SW 1271 (cell line): Measurements from ENCODE around the gene VSTM4.

Experiments
- DNase-seq, 2 experiments: peaks; one replicate each; lab custom pipeline; 2025; lab: John Stamatoyannopoulos, UW

Gene VSTM4

DNA sequence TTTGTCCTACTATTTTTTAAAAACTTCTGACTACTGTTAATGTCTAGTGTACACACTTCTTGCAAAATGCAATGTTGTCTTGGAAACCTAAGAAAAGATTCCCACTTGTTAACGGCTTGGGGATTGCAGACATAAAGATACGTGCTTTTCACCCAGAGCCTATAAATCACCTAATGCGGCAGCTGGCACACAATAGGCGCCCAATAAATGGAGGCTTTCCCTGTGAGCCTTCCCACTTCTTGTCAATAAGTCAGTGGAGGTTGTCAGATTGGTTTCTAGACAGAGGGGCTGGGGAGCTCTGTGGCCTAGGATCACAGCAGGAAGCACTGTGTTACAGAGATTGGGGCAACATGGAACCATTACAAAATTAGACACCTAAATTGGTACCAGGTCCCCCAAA, 74.7 kb downstream of the VSTM4 start:
- DNase-seq: no peak

DNA sequence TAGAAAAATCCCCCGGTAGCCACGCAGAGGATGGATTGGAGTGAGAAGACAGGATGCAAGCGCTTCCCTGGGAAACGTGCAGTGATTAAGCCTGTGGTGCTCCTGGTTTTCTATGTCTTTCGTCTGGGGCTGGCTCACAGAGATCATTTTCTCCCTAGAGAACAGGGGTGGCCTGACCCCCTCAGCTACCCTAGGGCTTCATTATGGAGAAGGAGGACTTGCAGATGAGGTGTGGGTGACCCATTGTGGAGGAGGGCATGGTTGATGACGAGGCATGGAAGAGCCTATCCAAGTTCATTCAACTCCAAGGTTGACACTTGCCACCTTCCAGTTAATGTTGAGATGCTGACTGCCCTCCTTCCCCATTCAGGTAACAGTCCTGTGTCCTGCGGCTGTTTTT, 75.9 kb downstream of the VSTM4 start:
- no peak for DNase-seq

DNA sequence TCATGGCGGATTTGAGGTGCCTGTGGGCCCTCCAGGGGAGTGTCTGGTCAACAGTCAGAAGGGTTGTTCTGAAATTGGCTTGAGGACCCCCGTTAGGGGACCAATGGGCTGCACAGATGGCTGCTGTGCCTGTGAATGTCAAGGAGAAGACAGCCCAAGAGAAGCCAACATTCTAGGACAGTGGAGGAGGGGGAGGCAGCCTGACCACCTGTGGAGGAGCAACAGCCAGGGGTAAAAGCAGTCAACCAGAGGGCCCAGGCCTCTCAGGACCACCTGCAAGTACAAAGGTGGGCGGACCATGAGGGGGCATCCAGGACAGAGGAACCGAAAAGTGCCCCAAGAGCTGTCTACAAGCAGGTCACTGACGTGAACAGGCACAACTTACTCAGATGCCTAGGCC, 76.6 kb downstream of the VSTM4 start:
- no peak for DNase-seq

DNA sequence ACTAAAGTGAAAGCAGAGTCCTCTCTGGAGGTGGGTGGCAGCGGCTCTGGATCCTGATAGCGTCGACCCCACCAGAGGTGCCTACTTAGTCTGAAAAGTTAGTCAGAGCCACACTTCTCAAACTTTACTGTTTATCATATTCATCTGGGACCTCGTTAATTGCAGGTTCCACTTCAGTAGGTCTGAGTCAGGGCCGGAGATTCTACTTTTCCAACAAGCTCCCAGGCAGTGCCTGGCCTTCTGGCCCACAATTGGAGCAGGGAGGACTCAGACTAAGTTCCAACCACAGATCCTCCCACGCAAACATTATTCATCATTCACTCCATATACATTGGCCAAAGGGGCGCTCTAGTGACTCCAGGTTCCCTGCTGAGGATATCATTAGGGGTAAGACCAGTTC, 78.1 kb downstream of the VSTM4 start:
- DNase-seq: no peak

DNA sequence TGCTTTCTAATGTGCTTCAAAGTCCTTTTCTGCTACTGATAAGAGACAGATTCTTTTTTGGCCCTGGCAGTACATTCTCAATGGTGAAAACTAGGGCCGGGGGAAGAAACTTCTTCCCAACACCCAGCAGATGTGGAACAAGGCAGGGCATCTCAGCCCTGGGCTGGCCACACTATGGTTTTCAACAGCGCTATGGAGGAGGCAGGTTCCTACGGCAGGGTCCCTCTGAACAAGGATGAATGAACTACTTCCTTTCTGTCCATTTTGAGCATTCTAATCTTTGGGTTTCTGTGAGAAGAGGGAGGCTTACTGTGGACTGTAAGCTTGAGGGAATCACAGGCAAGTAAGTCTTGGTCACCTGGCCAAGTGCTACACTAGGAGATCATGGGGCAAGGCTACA, 78.7 kb downstream of the VSTM4 start:
- no peak for DNase-seq

DNA sequence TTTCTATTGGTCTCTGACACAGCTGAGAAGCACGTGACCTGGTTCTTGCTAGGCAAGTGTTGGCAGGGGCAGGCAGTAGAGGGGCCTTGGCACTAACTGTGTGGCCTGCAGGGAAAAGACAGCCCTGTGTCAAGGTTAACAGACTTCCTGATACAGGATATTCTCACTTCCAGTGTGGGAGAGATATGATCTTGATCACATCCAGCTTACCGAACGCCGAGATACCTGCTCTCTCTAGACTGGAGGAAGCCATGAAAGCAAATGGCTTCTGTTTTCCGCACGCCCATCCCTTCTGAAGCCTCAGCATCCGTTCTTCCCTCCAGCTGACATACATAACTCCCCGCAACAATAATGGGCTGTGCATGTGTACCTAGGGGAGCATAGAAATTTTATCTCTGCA, 79.4 kb downstream of the VSTM4 start:
- DNase-seq: no peak

DNA sequence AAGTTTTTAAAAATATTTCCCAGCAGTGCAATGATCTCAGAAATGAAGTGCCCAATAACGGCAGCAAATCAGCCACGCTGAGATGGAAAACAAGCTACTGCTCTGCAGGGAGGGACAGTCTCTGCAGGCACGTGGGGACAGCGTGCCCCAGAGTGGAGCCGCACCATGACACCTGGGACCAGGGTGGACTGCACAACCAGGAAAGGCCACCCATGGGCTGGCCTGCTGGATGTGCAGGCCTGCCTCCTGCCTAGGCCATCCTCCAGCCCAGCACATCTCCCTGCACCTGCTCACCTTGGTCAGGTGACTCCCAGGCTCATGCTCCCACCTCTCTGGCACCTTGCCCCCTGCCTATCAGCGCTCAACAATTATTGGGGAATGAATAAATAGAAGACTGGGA, 80.4 kb downstream of the VSTM4 start:
- no peak for DNase-seq

DNA sequence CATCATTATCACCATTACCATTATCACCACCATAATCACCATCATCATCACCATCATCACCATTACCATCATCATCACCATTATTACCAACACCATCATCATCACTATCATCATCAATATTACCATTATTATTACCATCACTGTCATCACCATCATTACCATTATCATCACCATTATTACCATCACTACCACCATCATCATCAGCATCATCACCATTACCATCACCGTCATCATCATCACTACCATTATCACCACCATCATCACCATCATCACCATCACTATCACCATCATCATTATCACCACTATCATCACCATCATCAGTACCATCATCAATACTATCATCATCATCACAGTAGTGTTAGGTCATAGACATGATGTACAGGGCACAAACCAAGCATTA, 81.4 kb downstream of the VSTM4 start:
- DNase-seq: no peak

DNA sequence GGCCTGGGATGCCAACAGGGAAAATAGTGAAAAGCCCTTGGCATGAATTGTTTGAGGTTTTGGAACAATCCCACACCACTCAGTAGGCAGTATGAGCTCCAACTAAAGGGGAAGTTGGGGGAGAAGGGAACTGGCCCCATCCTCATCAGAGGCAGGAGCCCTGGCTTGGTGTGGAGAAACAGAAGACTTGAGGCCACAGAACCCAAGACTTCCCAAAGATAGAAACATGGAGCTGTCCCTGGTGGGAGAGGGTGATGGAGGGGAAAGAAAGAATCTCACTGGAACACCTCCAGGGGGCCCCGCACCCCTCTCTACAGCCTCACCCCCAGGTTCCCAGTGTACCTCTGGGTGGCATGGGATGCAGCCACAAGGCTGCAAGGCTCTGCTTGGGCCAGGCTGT, 85.7 kb downstream of the VSTM4 start:
- DNase-seq: no peak

DNA sequence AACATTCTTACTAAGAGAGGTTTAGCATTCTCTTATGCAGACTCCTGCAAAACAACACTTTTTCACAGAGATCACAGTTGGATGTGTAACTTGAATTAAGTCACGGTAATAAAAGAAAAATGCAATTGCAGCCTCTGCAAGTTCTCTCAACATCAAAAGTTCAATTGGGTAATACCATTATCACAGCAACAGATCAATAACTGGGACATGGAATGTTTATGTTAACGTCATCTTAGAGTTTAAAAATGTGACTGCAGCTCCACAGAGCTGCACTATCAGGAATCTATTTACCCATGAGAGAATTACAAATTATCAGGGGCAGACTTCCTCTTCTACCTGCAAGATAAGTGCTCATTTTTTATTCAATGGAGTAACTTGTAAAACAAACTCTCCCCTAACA, 86.7 kb downstream of the VSTM4 start:
- DNase-seq: no peak

DNA sequence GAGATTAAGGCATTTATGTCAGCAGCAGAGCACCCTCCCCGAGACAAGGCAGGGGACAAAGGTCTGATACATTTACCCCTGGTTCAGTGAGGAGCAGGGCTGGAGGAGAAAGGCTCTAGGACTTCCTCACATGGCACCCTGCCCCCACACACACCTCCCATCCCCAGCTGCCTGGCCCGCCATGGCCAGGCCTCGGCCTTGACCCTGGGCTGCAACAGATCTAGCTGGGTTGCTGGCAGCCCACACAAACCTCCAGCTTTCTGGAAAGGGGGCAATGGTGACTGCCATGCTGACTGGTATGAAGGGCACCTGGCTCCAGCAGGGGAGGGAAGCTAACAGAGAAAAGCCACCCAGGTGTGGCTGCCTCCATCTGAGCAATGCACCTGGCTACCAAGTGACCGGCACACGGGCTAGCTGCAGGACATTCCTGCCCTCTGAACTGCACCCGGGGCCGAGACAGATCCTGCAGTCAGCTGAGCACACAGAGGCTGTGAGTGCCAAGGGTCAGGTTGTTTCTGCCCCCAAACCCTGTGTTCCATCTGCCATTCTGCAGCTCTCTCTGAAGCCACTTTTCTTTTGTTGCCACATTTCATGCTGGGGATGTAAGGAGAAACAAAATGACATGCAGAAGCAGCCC, 89.9 kb downstream of the VSTM4 start:
- no peak for DNase-seq

DNA sequence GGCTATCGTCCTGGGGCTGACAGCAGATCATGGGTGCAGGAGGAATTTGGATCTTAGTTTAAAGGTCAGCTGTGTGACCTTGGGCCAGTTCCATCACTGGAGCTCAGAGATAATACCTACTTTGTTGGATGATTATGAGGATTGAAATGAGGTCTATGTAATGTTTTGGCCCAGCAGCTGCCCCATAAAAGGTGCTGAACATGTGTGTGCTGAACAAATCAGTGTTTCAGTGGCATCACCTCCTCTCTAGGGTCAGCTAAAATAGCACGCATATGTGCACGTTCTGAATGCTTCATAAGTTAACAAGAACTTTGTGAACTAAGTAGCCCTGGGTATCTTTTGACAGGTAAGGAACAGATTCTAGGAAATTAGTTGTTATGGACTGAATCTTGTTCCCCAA, 90.8 kb downstream of the VSTM4 start:
- no peak for DNase-seq

DNA sequence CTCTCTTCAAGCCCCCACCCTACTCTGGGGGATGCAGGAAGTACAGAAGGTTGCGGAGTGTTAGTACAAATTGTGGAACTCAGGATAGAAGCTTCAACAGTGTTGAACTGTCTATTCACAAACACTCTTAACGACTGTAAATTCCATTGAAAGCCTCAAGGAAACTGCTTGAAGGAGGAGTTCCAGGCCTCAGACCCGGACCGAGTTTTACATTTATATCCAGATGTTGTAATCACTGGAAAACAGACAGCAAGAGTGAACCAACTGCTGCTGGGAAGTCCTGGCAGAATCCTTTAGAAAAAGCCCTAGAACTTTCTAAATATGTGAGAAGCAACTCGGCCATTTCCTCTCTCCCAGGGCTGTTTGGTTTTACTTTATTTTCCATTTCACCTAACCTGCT, 91.6 kb downstream of the VSTM4 start:
- DNase-seq: no peak

DNA sequence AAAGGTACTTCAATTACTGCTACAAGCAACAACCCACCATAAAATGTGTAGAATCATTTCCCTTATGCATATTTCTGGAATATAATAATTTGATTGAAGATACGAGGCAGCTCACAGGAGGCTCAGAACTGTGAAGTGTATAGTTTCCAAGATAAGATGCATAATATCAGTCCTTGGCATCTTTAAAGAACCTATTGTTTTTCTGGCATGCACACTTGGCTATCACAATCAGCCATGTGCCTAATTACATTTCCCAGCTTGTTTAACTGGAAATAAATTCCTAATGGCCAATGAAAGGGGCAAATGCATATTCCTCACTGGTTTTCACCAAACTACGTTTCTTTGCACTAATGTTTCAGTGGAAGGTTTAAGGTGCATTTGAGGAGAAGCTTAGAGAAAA, 92.3 kb downstream of the VSTM4 start:
- no peak for DNase-seq

DNA sequence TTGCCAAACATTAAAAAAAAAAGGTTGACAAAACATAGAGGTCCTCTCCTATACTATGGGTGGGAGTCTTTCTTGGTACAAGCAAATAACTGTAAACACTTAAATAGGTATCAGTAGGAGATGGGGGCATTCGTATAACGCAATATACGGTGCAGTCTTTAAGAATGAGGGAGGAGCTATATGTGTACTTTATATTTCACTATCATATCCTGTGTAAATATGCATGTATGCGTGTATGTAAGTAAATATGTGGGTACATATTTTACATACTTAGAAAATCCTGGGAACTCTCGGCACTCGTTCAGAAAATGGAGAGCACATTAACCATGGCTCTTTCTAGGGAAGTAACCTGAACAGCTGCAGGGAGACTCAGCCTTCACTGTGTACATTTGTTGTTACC, 93.6 kb downstream of the VSTM4 start:
- no peak for DNase-seq

DNA sequence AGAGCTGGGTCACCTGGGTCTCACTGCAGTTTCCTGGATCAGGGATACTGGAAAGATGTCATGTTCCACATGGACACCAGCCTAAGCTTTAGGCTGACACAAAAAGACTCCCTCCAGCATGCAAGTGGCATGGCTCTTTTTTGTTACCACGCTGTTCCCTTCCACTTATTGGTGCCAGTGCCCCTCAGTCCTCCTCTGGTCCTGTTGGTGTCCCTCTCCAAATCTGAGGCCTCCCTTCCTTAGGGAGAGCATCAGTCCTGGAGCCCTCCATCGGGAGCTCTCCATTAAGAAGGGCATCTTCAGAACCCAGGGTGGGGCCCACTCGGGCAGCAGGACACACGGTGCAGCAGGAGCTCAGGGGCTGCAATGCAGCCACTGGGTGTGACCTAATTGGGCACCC, 99.6 kb downstream of the VSTM4 start:
- DNase-seq: no peak

DNA sequence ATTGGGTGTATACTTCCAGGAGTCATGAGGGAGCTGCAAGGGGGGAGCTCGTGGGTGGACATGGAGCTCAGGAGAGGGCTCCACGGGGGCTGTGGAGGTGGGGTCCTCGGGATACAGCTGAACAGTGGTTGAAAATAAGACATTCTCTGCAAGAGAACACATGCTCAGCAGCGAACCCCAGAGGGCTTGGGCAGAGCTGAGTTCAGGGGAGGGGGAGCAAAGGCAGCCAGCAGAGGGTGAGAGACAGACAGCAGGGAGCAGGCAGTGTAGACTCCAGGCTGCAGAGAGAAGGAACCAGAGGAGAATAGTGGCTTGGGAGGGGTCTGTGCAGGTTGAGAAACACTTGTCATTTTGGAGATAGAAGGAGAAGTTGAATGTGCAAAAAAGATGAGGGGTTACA, 102.7 kb downstream of the VSTM4 start:
- DNase-seq: no peak

DNA sequence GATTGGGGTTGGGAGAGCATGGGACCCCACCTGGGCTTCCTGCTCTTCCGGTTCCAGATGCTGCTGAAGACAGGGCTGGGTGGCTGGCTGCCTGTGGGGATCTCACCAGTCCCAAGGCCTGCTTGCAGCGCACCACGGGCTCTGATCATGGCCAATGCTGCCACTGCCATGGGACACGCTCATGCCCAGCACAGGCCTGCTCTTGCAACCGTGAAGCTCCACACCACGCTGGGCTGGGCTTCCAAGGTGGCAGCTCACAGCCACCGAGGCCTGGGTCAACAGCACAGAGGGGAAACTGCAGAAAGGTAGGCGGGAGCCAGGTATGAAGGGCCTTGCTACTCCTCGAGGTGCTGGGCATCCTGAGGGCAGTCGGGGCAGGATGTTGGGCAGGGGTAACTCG, 103.6 kb downstream of the VSTM4 start:
- no peak for DNase-seq

DNA sequence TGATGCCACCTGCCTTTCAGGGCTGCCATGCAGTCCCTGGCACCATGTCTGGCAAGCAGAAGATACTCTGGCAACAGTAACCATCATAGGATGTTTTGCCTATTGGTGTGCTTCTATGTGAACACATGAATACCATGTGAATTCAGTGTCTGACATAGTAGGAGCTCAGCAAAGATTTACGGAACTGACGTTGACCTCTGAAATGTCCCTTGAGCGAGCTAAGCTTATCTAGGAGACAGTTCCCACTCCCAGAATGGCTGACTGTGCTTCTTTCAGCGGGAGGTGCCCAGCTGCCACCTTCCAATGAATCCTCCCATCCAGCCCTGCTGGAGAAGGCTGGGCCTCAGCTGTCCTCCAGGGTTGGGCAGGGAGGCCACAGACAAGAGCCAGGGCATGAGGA, 104.5 kb downstream of the VSTM4 start:
- DNase-seq: no peak

DNA sequence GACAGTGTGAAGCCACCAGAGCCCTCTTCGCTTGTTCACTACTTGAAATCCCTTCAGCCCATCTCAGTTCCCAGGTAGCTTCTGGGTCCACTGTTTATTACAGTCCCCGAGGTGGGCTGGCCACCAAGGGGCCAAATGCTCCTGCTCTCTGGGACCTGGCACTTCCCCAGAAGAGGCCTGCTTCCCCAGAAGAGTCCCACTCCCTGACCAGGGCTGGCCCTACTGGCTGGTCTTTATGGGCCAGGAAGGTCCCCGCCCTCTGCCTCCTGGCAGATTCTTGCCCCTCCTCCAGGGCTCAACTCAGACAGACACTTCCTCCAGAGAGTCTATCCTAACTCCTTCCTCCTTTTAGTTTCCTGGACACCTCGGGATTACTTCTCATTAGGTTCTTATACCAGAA, 105.0 kb downstream of the VSTM4 start:
- no peak for DNase-seq

DNA sequence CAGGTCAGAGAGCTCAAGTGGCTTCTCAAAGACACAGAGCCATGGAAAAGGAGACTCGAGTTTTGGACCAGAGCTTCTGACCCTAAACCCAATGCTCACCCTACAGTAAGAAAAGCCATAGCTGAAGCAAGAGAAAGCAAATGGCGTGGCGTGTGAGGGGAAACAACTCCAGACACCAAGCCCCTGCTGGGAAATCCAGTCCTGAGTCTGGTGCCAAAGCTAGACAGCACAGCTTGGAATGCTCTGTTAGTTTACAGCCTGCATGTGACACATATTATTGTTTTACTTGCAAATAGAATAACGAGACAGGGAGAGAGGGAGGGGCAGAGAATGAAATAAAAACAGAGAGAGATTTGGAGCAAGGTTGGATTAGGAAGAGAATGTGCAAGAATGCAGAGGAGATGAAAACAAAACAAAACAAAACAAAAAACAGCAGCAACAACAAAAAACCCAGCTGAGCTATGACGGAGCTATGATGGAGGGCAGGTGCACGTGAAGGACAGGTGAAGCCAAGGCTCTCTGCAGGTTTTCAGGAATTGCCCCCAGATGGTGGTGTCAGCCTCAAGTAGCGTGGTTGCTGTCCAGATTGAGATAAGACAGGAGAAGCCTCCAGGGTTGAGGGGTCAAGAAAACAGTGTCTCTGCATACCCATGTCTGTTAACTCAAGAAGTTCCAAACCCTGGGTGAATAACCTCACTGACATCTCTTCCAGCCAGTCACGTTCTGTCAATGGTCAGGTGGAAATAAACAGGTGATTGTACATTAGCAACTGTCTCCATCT, 105.9 kb downstream of the VSTM4 start:
- DNase-seq: no peak

DNA sequence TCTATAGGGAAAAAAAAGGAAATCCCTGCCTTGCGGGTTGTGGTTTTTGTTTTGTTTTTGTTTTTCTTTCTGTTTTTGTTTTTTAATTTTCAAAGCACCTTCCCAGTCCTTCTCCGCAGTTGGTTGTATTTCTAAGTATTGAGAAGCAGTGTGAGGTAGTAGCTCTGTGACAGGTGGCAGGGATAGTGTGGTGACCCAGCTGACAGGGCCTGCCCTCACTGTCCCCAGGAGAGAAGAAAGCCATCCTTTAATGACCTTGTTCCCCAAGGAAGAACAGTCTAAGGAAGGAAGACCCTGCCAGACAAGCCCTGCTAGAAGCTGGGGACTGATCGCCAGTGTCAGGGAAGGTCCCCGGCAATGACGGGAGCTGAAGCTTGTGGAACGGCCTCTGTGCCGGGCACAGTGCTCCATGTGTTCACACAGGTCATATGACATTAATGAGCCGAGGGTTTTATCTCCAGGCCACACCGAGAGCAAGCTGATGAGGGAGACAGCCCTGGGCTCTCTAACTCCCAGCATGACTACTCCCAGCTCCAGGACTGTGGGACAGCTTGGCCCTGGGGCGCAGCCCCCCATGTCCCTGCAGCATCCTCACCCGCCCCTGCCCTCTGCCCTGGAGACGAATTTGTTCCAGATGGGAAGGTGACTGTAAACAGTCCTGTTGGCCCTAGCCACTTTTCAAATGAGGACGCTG, 106.7 kb downstream of the VSTM4 start:
- DNase-seq: no peak

DNA sequence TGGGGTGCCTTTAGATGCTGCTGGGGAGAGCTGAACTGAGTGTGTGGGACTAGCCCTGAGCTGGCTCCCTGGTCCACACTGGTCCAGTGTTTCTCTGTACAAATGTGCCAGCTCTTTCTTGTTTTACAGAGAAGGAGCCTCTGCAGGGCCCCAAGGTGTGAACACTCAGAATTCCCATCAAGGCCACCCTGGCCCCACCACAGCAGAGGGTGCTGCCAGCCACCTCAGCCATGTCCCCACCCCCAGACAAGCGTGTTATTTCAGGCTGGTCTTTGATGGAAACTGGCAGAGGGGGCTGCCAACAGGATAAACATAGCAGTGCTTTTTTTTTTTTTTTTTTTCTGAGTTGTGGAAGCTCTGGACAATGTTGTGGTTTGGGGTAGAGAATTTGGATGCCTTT, 107.2 kb downstream of the VSTM4 start:
- no peak for DNase-seq

DNA sequence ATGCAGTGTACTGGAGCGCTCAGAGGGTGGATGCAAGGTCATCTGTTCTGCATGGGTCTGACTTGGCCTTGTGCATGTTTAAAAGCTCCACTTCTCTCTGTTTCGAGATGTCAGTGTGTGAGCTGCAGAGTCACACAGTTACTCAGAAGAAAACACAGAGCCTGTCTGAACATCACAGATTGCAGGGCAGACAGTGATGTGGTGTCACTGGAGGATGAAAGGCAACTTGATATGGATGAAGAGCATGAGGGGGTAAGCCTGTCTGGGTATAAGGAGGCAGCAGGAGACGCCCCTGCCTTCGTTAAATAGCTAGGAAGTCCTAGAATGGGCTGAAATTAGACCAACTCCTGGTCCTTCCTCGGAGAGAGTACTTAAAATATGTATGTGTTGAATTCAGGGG, 108.2 kb downstream of the VSTM4 start:
- DNase-seq: no peak
